Stimulated activated CD4-positive, alpha-beta T cell treated with anti-CD3 and anti-CD28 coated beads, Interleukin-2, amount 100 ng/mL, for 4 hours (primary cell): ENCODE results near the gene RBM15B.
"Not testable (repeated sequence)": the region's sequence is repeated elsewhere in the genome, so short reads cannot be mapped to it uniquely, and the experiment has no call there.

ENCODE experiments used
- DNase-seq: peaks from one replicate; pipeline ENCODE4 v3.0.0-alpha.2; 2020; ENCODE audit warnings: low read depth

Gene RBM15B

DNA sequence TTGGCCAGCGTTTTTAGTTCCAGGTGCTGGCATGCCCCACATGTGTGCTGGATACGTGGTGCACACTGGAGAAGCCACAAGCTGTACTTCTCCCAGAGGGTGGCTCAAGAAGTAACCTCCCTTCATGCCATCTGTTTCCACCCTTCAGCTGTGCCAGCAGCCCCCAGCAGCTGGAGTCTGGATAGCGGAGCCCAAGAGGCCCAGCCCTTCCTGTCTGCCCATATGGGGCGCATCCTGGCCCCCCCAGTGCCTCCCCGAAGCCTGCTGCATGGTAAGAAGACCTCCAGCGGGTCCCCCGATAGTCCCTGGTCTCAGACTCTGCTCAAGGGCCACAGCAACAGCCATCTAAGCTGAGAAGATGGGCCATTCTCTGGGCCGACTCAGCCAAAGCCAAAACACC, 11.8 kb upstream of the RBM15B start:
- DNase-seq: no peak

DNA sequence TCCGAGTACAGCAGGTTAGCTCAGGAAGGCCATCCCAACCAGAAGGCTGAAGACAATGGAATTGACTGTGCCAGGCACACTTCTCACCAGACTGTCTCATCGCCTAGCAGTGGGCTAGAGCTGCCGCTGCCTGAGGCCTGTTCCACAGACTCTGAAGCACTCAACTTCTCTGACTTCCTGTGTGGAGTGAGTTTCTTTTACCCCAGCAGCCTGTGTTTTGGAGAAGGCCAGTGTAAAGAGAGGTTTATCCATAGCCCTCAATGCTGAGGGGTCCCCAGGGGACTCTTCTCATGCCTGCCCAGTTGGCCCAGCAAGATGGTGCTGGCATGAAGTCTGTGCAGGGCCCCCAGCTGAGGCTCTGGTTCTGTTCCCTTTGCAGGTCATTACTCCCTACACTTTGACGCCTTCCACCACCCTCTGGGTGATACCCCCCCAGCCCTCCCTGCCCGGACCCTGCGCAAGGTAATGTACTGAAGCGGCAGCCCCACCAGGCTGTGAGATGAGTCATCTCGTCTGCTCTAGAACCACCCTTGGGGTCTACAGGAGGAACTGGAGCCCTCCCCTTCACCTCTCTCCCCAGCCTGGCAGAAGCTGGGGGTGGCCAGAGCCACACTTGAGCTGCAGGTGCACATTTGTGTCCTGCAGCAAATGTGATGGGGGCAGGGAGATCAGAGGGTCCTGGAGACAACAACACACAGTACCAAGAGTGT, 11.2 kb upstream of the RBM15B start:
- DNase-seq: no peak

DNA sequence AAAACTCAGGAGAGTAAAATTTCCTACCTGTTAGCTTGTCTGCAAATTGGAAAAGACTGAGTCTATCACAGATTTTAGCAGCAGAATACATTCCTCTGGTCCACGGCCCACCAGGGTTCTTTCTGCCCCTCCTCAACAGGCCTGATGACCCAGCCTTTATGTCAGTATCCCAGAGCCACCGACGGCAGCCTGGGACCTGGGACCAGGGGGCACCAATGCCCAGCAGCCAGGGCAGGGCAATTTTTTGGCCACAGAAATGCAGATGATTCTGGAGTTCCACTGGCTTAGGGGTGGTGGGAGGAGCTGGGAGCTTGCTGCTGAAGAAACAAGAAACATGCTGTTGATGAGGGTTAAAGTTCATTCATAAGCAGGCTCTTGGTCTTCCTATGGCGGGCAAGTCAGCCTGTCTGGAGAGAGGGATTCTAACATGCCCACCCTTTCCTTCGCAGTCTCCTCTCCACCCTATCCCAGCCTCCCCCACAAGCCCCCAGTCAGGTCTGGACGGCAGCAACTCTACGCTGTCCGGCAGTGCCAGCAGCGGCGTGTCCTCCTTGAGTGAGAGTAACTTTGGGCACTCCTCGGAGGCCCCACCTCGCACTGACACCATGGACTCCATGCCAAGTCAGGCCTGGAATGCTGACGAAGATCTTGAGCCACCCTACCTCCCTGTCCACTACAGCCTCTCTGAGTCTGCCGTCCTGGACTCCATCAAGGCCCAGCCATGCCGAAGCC, 10.3 kb upstream of the RBM15B start:
- no peak for DNase-seq

DNA sequence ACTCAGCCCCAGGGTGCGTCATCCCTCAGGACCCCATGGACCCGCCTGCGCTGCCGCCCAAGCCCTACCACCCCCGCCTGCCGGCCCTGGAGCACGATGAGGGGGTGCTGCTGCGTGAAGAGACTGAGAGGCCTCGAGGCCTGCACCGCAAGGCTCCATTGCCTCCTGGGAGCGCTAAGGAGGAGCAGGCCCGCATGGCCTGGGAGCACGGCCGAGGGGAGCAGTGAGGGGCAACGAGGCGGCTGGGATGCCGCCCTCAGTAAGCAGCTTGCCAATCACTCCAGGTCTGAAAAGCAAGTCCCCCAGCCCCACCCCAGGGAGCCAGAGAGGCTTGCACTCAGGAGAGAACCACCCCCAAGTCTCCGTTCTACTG, 9.8 kb upstream of the RBM15B start:
- no peak for DNase-seq

DNA sequence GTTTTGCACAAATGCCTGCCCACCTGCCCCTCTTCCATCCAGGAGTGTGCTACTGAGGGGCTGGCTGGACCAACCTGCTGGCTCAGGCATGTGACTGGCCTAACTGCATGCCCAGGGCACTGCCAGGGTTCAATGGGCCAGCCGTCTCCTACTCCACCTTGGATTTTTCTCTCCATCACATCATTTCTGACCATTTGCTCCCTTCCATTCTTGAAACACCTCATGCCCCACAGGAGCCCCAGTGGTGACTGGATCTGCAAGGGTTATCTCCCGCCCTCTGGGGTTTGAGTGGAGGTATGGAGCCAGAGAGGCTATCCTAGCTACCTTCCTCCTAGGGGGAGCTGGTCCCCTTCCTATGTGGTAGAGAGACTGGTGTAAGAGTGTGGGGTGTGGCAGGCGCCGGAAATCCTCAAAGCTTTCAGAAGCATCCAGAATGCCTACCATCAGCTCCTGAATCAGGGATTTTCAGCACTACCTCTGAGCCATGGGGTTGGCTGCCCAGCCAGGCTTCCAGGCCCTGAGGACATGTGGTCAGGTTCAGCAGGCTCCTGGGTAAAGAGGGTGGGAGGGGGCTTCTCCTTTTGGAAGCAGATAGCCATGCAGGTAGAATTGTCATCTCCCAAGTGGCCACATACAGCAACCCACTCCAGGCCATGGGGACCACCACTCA, 8.9 kb upstream of the RBM15B start:
- no peak for DNase-seq

DNA sequence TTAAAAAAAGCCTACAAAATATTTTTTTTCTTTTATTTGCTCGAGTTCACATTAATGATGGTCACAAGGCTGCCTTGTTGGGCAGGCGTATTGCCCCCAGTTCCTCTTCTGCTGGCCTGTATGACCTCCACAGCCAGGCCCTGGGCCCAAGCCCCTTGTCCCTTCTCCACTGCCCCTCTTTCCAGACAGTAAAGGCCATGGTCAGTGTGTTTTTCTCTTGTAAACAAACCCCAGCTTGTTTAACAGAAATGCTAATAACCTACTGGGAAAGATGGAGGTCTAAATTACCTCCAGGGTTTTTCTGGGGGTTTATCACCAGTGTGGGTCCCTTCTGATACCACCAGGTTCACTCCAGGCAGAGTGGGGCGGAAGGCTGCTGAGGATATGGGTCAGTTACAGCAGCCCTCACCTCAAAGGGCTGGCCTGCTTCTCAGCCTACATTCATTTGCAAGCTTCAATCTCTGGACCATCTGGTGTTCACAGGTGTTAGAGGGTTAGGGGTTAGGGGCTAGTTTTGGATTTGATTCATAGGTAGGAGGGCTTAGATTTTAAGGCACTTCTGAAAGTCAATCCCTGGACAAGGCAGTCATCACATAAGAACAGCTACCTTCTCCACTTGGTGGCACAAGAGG, 8.0 kb upstream of the RBM15B start:
- no peak for DNase-seq

DNA sequence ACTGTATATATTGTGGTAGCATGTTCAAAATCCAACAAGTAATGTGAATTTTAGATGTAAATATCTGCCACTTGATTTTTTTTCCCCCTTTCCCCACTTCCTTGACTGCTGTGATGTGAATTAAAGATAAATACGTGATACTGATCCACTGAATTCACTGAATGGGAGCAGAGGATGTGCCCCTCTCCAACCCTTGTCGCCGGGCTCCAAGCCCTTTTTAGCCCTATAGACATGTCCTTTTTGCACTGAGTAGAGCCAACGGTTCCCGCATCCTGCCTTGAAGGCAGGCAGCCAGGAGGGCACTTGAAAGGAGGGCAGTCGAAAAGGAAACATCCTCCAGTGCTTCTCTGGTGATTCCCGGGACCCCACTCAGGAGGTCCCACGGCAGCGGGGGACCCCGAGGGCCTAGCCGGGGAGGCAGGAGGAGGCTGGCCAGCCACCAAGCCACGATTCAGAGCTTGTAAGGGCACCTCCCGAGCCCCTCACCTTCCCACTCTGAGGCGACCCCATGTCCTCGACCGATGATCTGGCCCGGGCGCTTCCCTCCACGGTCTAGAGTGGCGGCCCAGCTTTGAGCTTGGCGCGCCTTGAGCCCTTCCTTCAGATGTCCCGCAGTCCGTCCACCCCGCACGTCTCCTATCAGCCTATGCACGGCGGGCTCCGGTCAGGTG, 6.9 kb upstream of the RBM15B start:
- no peak for DNase-seq

DNA sequence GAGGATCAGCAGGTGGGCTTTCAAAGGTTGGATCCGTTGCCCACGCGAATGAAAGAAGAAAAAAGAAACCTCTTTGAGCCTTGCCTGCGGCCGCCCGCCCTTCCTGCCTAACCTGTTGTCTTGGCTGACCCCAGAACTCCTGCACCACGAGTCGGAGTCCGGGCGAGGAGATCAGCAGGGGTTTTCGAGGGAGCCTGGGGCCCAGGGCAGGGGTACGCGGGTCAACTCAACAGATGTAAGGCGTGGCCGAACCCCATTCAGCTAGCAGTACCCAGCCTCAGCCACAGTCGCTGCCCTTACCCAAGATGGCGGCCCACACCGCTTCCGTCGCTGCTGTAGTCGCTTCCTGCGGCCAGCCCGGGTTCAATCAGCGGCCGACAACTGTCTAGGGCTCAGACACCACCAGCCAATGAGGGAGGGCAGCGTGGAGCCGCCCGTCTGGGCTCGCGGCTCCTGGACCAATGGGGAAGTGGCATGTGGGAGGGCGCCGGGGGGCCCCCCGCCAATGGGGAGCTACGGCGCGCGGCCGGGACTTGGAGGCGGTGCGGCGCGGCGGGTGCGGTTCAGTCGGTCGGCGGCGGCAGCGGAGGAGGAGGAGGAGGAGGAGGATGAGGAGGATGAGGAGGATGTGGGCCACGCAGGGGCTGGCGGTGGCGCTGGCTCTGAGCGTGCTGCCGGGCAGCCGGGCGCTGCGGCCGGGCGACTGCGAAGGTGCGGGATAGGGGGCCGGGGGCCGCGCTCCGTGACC, 6.2 kb upstream of the RBM15B start, which contains the start of gene MANF:
TSS of gene MANF (plus strand) at position 566 of the 748 bp plus-strand sequence. CDS start at position 618, 52 bp downstream.
- peak; percentile 97 for DNase-seq

DNA sequence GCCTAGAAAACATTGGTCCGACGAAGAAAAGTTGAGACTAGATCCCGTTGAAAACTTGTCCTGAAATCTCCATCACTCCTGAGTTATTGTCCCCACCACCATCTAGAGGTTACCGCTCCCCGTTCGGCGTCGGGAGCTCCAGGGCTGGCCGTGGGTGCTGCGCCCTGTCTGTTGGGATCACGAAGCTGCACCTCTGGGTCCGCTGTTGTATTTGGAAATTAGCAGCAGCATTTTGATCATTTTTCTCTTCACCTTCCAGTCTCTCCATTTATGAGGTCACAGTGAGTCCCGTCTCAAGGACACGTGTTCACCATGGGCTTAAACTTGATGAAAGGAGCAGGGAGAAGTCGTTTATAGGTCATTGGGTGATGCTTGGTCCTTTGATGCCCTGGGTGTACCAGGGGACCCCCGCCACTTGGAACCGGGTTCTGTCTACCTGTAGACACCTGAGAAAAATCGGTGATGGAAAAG, 5.4 kb upstream of the RBM15B start:
- no peak for DNase-seq

DNA sequence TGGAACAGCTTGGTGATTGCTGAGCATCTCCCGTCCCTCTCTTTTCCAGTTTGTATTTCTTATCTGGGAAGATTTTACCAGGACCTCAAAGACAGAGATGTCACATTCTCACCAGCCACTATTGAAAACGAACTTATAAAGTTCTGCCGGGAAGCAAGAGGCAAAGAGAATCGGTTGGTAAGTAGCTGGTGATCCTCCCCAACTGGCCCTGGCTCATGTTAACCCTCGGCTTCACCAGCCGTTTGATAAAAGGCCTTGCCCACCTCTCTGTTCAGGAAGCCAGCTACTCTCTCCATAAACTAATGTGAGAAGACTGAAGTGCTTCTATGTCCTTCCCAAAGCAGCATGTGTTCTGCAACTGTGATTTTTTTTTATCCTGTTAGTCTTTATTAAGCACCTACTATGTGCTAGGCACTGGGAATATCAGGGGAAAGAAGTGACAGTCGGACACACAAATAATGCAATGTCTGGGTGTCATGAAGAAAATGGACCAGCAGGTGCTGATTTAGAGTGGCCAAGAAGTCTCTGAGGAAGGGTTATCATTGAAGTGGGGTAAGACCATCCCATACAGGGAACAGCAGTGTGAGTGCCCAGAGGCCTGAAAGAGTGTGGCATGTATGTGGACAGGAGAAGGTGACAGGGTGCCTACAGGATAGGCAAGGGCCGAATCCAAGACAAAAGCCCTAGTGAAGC, 4.8 kb upstream of the RBM15B start:
- DNase-seq: no peak

DNA sequence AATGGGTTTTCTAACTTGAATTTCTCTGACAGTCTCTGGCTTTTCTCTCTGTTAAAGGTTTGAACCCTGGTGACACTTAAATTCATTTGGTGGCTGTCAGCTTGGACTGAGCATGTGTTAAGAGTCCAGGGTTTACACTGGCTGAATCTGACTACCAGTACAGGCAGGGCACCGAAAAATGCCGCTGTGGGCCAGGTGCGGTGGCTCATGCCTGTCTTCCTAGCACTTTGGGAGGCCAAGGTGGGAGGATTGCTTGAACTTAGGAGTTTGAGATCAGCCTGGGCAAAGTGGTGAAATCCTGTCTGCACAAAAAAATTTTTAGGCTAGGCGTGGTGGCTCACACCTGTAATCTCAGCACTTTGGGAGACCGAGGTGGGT, 4.2 kb upstream of the RBM15B start:
- no peak for DNase-seq

DNA sequence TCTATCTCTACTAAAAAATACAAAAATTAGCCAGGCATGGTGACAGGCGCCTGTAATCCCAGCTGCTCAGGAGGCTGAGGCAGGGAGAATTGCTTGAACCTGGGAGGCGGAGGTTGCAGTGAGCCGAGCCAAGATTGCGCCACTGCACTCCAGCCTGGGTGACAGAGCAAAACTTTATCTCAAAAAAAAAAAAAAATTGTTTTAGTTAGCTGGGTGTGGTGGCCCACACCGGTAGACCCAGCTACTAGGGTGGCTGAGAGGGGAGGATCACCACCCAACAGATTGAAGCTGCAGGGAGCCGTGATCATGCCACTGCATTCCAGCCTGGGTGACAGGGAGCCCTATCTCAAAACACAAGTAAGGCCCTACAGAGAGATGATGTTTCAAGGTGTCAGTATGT, 3.8 kb upstream of the RBM15B start:
- DNase-seq: not testable (repeated sequence)

DNA sequence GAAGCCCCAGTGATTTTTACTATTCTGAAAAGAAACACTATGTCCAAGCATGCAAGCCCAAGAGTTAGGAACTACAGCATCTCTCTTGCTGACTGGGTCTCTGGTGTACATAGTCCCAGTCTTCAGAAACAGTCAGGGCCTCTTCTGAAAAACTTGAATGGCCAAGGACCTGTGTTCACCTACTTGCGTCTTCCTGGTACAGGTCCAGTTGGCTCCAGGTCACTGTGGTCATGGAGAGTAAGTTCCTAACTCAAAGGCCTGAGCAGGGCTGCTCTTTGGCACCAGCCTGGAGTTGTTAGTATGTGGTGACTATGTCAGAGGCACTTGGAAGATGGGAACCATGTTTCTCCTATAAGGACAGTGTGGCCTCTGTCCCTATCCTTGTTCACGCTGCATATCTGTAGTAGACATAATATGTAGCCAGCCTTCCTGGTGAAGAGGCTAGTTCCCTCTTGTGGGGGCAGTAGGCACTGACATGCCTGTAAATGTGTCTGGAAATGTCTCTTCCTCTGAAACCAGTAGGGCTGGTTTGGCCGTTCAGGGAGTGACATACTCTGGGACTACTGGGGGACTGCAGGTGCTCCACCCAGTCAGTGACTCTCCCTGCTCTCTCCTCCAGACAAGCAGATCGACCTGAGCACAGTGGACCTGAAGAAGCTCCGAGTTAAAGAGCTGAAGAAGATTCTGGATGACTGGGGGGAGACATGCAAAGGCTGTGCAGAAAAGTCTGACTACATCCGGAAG, 2.6 kb upstream of the RBM15B start:
- no peak for DNase-seq

DNA sequence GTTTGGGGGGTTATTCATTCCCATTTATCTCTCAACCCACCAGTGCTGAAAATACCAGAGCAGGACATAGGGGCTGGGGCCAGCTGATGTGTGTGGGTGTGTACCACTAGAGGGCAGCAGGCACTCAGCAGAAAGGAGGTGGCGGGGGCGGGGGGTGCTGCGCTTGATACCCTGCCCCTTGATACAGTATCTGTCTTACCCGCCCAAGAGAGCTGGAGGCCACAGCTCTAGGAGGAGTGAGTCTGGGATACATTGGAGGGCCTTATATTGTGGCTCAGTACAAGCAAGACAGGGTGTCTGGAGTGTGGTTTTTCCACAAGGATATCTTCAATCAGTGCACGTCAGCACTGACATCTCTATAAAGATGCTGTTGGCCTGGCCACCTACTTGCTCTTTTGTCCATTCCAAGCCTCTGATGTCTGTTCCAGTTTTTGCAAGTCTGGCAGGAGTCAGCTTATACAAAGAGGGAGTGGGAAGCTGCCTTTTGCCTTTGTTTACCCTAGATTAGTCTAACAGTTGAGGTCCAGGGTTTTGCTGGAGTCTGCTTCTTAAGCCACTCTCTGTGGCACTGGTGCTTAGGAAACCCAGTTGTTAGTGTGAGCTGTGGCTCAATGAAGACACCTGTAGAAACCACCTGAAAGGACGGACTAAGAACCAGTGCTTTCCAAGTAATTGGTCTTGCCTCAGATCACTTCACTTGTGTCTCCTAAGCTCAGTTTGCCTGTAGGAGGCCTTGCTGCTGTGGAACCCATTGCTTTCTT, 1.5 kb upstream of the RBM15B start:
- peak; percentile 35 for DNase-seq

DNA sequence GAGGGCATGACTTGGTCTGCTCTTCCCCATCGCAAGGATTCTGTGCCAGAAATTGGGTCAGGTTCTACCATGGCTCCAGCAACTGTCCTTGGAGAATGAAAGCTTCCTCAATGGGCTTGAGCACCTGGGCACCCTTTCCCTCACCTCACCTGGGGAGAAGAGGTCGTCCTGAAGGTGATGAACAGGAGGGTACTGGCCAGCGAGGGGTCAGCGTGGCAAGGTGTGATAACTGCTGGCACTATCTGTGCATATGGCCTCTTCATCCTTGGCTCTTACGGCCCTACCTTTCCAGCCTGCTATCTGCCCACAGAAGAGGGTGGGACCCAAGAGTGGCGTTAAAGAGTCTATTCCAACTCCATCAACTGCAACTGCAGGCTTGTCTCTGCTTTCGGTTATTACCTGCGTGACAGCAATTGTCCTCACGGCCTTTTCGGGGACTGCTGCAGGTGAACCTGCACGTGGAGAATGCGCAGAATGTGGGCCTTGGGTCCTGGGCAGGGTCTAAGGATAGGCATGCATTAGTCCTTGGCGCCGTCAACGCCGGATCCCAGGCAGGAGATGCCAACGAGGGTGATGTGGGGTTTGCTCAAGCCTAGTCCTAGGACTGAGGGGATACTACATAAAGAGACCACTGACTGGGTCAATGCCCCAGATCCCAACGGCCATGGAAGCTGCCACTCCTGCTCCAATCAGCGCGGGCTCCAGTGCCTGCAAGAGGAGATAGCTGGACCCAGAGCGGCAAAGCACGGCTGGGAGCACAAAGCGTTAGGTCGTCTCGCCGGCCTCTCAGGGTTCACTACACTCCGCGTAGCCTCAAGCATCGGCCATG, 625 bp upstream of the RBM15B start:
- no peak for DNase-seq

DNA sequence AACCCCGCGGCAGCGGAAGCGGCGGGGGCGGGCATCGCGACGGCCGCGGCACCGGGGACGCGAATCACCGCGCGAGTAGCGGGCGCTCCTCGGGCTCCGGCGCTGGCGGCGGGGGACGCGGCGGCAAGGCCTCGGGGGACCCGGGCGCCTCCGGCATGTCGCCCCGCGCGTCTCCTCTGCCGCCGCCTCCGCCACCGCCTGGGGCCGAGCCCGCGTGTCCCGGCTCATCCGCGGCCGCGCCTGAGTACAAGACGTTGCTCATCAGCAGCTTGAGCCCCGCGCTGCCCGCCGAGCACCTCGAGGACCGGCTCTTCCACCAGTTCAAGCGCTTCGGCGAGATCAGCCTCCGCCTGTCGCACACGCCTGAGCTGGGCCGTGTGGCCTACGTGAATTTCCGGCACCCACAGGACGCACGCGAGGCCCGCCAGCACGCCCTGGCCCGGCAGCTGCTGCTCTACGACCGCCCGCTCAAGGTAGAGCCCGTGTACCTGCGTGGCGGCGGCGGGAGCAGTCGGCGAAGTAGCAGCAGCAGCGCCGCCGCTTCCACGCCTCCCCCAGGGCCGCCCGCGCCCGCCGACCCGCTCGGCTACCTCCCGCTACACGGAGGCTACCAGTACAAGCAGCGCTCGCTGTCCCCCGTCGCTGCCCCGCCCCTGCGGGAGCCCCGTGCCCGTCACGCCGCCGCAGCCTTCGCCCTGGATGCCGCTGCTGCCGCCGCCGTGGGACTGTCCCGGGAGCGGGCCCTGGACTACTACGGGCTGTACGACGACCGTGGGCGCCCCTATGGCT, 675 bp downstream of the RBM15B start:
- peak; percentile 37 for DNase-seq

DNA sequence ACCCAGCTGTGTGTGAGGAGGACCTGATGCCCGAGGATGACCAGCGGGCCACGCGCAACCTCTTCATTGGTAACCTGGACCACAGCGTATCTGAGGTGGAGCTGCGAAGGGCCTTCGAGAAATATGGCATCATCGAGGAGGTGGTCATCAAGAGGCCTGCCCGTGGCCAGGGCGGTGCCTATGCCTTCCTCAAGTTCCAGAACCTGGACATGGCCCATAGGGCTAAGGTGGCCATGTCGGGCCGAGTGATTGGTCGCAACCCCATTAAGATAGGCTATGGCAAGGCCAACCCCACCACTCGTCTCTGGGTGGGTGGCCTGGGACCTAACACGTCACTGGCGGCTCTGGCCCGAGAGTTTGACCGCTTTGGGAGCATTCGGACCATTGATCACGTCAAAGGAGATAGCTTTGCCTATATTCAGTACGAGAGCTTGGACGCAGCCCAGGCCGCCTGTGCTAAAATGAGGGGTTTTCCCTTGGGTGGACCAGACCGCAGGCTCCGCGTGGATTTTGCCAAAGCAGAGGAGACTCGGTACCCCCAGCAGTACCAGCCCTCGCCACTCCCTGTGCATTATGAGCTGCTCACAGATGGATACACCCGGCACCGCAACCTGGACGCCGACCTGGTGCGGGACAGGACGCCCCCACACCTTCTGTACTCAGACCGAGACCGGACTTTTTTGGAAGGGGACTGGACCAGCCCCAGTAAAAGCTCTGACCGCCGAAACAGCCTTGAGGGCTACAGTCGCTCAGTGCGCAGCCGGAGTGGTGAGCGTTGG, 1.5 kb downstream of the RBM15B start:
- no peak for DNase-seq
